IPS-NIHi7 (cell line): ENCODE results near the gene CCNO.

ENCODE experiments used
- DNase-seq: peaks from one replicate; pipeline ENCODE4 v3.0.0; 2012; ENCODE audit warnings: mixed read lengths; ENCODE audit errors: extremely low spot score

CCNO gene

DNA sequence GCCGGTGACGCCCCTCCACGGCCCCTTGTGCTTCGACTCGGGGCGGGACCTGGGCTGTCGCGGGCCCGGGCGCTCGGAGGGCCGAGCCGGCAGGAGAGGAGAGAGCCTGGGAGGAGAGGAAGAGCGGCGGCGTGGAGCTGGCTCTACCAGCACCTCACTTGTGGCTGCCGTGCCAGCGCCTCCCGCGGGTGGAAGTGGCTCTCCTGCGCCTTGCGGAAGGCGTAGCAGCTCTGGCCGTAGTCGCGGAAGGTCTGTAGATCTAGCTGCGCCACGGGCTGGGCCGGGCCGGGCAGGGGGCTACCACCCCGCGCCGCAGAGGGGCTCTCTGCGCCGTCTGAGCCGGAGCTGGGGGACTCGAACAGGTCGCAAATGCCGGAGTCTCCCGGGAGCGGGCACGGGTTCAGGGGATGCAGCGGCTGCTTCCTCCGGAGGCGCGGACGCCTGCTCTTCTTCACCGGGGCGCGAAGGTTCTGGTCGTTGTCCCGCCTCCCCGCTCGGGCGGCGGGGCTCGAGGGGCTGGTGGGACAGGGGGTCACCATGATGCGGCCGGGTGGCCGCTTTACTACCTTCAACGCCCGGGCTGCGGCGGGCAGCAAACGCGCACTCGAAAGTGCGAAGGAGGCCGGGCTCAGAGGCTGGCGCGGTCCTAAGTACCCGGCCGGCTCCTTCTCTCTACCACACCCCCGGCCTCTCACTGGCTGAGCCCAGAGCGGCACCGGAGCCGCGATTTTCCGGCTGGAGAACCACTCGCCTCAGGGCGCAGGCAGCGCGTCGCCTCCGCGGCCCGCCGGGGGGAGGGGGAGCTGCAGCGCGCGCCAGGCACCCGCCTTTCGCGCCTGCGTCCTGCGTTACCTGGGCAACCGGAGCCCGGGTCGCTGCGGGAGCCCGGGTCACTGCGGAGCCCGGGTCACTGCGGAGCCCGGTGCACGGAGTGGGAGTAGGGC is at the start of gene CCNO:
TSS of gene CCNO (minus strand) at position 624 of the 944 bp plus-strand sequence. CDS start at position 539, 85 bp downstream.
- peak; percentile 88 for DNase-seq

DNA sequence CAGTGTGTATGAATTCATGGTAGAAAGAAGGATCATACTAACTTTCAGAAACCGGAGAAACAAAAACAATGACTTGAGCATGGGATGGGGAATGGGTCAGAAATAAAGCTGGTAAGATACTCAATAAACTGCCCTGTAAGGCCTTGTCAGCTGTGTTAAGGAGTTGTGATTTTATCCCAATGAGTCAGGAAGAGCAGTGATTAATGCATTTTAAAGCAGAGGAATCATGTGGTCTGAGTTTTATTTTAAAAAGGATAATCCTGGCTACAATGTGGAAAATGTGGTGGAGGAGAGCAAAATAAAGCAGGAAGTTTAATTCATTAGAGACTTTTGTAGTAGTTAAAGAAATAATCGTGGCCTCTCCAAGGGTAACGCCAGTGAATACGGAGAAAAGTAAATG is 45.4 kb upstream of the CCNO start:
- DNase-seq: no peak

DNA sequence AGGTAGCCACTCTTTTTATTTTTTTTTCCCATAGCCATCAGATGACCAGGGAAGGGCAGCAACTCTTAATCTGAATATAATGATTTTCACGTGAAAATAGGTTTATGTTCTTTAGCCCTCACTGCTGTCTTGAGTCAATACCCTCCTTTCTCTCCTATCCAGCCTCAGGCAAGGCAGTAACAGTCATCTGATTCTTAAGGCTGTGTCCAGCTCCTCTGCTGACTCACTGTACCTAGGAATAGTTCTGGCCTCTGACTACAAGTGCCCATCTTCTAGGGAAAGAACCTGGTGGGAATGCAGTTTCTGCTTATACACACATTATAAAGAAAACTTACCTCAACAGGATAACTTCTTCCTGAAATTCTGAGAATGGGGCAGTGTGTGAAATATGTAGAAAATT is 43.4 kb upstream of the CCNO start:
- DNase-seq: no peak

- DNase-seq: no peak
These were observed 24.9 kb upstream of the CCNO start for GRCh38 chr5:55258339-55258738.

DNA sequence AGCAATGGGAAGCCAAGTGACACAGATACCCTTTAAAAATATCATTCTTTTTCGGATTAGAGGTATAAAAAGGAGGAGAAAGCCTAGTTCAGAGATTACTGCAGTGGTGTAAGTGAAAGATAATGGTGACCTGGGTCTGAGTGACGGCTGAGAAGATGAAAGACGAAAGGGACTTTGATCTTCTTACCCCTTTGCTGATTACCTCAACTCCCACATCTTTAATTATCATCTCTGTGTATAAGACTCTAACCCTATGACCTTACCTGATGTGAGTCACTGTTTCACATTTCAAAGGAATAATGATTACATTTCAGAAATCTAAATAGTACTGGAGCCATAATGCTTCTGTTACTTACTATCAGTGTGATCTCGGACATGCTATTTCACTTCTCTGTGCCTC is 21.4 kb upstream of the CCNO start:
- no peak for DNase-seq

- DNase-seq: no peak
These were observed 16.7 kb upstream of the CCNO start for GRCh38 chr5:55250064-55250463.

- no peak for DNase-seq
These were observed 8.3 kb upstream of the CCNO start for GRCh38 chr5:55241746-55242145.

DNA sequence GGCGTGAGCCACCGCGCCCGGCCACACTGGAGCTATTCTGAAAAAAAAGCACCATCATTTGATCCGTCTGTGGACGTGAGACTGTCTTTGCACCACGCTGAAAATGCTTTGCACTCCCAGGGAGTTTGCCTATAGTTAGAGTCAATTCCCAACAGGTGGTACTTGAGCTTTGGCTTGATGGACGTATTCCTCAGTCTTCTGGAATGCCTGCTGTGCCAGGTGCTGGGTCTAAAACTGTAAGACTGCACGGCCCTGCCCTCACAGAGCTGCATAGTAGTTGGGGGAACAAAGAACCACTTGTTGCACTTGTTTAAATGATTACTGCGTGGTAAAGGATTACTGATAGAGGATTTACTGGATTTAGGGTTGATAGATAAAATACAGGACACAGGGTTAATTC is 3.4 kb upstream of the CCNO start:
- no peak for DNase-seq

DNA sequence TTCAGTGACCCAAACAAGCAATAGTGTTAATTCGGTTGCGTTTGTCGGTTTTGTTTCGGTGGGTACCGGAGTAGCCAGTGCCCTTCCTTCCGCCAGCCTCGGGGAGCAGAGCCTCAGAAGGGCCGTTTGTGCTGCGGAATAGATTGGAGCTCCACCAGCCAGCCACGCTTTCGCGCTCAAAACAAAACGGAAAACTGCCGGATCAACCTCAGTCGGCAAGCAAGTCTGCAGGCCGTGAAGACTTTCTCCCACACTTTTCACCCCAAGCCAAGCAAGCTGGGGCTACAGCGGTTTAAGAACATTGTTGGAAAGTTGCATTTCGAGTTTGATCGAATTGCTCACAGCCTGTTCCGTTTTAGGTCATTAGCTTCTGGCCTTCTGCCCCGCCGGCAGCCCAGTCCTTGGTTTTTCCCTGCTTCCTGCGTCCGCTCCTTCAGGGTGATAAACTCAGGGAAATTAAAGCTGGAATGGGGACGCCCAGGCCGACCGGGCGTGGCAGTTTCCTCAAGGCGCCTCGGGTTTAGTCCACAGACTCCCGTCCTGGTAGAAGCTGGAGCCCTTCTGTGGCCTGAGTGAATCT is 803 bp upstream of the CCNO start:
- peak; percentile 35 for DNase-seq

DNA sequence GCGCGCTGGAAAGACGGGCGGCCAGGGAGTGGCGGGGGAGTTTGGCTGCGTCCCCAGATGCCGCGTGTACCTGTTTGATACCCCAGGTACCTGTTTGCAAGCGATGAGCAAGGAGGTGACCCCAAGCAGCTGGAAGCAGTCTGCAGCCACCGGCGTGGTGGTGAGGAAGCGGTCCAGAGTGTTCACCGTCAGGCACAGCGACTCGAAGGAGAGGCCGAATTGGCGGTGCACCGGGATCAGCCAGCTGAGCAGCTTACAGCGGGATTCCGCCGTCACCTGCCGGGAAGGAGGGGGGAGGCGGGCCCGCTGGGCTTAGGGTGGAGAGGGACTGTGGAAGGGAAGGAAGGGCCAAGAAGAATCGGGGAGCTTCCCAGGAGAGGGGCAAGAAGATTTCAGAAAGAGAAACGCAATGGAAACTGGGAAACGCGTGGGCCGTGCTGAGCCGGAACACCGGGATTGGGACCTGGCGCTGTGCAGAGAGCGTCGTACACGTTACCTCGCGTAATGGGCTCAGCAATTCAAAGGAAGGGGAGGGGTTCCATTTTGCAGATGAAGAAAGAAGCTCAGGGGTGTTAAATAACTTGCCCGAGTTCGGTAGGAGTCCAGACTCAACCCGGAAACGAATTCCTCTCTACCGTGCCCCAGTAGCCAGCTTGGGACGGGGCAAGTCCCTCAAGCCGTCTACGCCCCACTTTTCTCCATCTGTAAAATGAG is 980 bp downstream of the CCNO start:
- DNase-seq: peak; percentile 40

GRCh38 chr5:55231919-55232270 is 1.5 kb downstream of the CCNO start:
- no peak for DNase-seq

DNA sequence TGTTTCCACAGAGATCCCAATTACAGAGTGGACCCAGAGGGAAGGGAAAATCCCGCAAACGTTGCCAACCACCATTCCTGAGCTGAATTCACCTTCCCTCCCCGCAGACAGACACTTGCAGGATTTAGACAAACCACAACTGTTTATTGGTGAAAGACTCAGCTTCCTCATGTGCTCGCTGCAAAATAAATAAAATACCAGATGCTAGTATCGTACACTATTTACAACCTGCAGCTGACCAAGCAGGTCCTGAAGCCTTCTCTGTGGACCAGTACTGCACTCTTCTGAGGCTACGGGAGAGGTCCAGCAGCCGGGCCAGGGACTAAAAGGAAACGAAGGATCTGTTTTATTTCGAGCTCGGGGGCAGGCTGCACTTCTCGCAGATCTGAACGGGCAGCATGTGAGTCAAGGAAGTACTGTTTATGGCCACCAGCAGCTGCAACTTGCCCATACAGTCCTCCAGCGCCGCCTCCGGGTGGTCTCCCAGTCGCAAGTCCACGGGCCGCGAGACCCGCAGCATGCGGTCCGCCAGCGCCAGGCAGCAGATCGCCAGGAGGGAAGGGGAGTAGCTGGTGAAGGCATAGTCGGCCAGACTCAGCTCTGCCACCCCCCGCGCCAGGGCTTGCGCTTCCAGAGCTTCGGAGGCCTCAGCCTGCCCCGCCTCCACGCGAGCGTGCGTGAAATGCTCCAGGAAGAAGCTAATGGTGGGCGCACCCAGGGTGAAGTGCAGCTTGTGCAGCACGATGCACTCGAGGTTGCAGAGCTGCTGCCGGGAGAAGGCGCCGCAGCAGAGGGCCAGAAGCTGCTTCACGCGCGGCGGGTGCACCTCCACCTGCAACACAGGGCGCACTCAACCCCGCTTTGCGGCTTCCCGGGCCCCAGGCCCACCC is 2.1 kb downstream of the CCNO start:
- no peak for DNase-seq

- no peak for DNase-seq
These were observed 3.2 kb downstream of the CCNO start for GRCh38 chr5:55230086-55230629.

DNA sequence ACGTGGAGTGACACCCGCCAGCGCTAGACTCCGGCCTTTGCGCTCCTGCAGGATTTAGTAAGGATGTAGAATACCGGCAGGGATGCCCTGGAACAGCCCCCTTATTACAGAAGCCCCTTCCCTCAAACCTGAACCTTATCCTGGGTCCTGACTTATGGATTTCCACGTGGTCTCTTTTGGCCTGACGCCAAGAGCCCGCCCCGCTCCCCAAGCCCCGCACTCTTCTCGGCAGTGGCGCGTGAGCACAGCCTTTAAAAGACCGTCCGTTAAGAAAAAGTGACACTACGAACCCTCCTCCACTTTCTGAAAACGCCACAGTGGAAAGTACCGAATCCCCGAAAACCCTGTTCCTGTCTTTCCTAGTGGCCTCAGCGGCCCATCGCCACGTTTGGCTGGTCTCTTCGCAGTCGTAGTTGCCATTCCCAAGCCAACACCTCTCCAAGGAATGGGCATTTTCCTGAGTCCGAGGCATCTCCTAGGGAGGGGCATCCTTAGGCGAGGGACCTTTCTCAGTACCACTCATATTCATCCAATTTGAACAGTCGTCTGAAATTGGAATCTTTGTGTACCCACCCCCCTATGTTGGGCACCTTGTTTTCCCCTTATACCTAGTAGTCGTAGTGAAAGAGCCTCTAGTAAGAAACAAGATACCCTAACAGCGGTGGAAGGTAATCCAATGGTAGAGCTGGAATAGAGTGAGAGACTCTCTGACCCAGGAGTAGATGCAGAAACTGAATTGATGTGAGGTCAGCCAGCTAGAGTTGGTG is 5.6 kb downstream of the CCNO start:
- no peak for DNase-seq

- peak; percentile 82 for DNase-seq
These were observed 6.3 kb downstream of the CCNO start, which contains the start of gene MCIDAS for GRCh38 chr5:55226934-55227663. Gene MCIDAS, minus strand, starts transcription at chr5:55227315. Its CDS starts 177 bp downstream, at chr5:55227138.

GRCh38 chr5:55226027-55226933 is 7.1 kb downstream of the CCNO start:
- DNase-seq: peak; percentile 84

DNA sequence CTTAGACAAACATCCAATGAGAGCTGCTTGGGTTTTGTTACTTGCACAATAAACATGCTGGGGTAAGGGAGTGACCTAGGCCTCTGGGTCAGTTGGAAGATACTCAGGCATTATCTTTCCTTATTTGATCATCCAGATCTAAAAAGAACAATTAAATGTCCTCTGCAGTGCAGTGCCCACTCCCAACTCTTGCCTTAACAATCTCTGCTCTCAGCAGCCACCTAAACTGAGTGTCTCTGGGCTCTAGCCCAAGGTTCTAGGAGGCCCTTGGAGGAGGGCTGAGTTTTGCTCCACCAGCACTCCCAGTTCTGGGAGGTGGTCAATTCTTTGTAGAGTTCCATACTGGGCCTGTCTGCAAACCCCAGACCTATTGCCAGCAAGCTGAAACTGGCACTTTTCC is 8.1 kb downstream of the CCNO start:
- no peak for DNase-seq

DNA sequence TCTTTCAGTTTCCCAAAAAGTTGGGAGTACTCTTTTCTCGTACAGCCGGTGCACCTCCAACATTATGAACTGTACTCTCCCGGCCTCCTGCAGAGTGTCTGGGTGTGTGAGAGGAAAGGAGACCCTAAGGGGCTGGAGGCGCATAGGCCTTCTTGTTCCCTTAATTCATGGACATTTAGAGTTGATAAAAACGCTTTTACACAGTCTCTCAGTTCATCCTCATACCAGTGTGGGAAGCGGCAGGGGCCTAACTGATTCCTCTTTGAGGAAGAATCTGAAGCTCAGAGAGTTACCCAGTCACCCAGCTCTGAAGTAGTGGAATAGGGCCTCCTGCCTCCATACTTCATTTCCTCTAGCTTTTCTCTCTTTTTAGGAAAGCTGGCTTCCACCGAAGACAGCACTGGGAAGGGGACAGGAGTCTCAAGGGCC is 9.6 kb downstream of the CCNO start:
- no peak for DNase-seq
